GM18951 (cell line): ENCODE results near the gene HNF1A.
"Not testable (repeated sequence)": the region's sequence is repeated elsewhere in the genome, so short reads cannot be mapped to it uniquely, and the experiment has no call there.

Experiments used
- POLR2A ChIP-seq: IDR thresholded peaks from 4 replicates; pipeline ENCODE4 v1.6.1; 2011; ENCODE audit warnings: mild to moderate bottlenecking; ENCODE audit not compliant: insufficient read length, insufficient read depth; ENCODE audit errors: extremely low read depth
- in situ Hi-C: fragments of 300-500 bp; cut with MboI; formaldehyde crosslinking; loops from one replicate; pipeline ENCODE4 v1.12.0; 2022; ENCODE audit warnings: low sequenced_read_pairs, mixed read lengths, inconsistent platforms; ENCODE audit not compliant: unreplicated experiment

The HNF1A gene

GRCh38 chr12:121034616-121035305 lies 56.4 kb downstream of the HNF1A start:
- TF ChIP-seq POLR2A: no peak
- in situ Hi-C loops: no loop called here

GRCh38 chr12:121036810-121037326 lies 58.5 kb downstream of the HNF1A start:
- in situ Hi-C loops: no loop called here
- TF ChIP-seq POLR2A: no peak

GRCh38 chr12:121038861-121039668 lies 60.7 kb downstream of the HNF1A start, which contains the start of gene OASL:
Gene OASL (minus strand): TSS chr12:121039246. CDS start chr12:121038971, 275 bp downstream.
- in situ Hi-C loops: no loop called here
- peak; percentile 81 for TF ChIP-seq POLR2A

GRCh38 chr12:121043067-121043466 lies 64.7 kb downstream of the HNF1A start:
- no peak for TF ChIP-seq POLR2A
- in situ Hi-C loops: no loop called here

GRCh38 chr12:121047400-121047799 lies 69.1 kb downstream of the HNF1A start:
- in situ Hi-C loops: not testable (repeated sequence)

GRCh38 chr12:121048442-121048841 lies 70.1 kb downstream of the HNF1A start:
- in situ Hi-C loops: no loop called here
- no peak for TF ChIP-seq POLR2A

GRCh38 chr12:121050725-121051124 lies 72.4 kb downstream of the HNF1A start:
- TF ChIP-seq POLR2A: no peak
- in situ Hi-C loops: no loop called here
